ENCODE results near the gene UBE3D.

DNA sequence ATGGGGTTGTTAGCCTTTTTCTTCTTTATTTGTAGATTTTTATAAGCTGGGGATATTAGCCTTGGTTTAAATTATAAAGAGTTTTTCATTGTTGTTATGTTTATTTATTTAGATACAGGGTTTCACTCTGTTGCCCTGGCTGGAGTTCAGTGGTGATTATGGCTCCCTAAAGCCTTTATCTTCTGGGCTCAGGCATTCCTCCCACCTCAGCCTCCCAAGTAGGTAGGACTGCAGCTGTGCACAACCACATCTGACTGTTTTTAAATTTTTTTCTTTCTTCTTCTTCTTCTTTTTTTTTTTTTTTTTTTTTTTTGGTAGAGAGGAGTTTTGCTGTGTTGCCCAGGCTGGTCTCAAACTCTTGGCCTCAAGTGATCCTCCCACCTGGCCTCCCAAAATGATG lies 80.9 kb downstream of the UBE3D start:
- TF ChIP-seq, protein P1, sequence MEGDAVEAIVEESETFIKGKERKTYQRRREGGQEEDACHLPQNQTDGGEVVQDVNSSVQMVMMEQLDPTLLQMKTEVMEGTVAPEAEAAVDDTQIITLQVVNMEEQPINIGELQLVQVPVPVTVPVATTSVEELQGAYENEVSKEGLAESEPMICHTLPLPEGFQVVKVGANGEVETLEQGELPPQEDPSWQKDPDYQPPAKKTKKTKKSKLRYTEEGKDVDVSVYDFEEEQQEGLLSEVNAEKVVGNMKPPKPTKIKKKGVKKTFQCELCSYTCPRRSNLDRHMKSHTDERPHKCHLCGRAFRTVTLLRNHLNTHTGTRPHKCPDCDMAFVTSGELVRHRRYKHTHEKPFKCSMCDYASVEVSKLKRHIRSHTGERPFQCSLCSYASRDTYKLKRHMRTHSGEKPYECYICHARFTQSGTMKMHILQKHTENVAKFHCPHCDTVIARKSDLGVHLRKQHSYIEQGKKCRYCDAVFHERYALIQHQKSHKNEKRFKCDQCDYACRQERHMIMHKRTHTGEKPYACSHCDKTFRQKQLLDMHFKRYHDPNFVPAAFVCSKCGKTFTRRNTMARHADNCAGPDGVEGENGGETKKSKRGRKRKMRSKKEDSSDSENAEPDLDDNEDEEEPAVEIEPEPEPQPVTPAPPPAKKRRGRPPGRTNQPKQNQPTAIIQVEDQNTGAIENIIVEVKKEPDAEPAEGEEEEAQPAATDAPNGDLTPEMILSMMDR (tag by site-specific recombination; IDR thresholded peaks at IDR 0.05) = no peak
- no peak for TF ChIP-seq YY1 (tag by site-specific recombination; IDR thresholded peaks at IDR 0.05)
- no peak for TF ChIP-seq BCL11A (tag by site-specific recombination; IDR thresholded peaks at IDR 0.05; ENCODE audit: low read depth)
- TF ChIP-seq ZNF274 (IDR thresholded peaks at IDR 0.05; ENCODE audit: low read length) = no peak
- no peak for TF ChIP-seq ZNF274 (tag by site-specific recombination; IDR thresholded peaks at IDR 0.05; ENCODE audit: borderline replicate concordance)
- TF ChIP-seq ZBTB7A (tag by site-specific recombination; IDR thresholded peaks at IDR 0.05; ENCODE audit: low read depth) = no peak
- no peak for TF ChIP-seq ZNF354C (tag by site-specific recombination; IDR thresholded peaks at IDR 0.05; ENCODE audit: borderline replicate concordance, low read depth)
- TF ChIP-seq ZNF544 (tag by site-specific recombination; IDR thresholded peaks at IDR 0.05) = no peak
- TF ChIP-seq, protein P2, sequence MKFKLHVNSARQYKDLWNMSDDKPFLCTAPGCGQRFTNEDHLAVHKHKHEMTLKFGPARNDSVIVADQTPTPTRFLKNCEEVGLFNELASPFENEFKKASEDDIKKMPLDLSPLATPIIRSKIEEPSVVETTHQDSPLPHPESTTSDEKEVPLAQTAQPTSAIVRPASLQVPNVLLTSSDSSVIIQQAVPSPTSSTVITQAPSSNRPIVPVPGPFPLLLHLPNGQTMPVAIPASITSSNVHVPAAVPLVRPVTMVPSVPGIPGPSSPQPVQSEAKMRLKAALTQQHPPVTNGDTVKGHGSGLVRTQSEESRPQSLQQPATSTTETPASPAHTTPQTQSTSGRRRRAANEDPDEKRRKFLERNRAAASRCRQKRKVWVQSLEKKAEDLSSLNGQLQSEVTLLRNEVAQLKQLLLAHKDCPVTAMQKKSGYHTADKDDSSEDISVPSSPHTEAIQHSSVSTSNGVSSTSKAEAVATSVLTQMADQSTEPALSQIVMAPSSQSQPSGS (tag by site-specific recombination; IDR thresholded peaks at IDR 0.05; ENCODE audit: low read depth) = no peak
- no peak for TF ChIP-seq OVOL3 (tag by site-specific recombination; IDR thresholded peaks at IDR 0.05)
- TF ChIP-seq, protein P3, sequence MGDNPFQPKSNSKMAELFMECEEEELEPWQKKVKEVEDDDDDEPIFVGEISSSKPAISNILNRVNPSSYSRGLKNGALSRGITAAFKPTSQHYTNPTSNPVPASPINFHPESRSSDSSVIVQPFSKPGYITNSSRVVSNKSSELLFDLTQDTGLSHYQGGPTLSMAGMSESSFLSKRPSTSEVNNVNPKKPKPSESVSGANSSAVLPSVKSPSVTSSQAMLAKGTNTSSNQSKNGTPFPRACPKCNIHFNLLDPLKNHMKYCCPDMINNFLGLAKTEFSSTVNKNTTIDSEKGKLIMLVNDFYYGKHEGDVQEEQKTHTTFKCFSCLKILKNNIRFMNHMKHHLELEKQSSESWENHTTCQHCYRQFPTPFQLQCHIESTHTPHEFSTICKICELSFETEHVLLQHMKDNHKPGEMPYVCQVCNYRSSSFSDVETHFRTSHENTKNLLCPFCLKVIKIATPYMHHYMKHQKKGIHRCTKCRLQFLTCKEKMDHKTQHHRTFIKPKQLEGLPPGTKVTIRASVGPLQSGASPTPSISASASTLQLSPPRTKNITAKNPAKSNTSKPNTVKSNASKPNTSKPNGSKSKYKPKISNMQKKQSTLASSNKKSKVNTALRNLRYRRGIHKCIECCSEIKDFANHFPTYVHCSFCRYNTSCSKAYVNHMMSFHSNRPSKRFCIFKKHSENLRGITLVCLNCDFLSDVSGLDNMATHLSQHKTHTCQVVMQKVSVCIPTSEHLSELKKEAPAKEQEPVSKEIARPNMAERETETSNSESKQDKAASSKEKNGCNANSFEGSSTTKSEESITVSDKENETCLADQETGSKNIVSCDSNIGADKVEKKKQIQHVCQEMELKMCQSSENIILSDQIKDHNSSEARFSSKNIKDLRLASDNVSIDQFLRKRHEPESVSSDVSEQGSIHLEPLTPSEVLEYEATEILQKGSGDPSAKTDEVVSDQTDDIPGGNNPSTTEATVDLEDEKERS (tag by site-specific recombination; IDR thresholded peaks at IDR 0.05) = no peak
- TF ChIP-seq ZNF701 (tag by site-specific recombination; IDR thresholded peaks at IDR 0.05) = no peak
- TF ChIP-seq, protein P4, sequence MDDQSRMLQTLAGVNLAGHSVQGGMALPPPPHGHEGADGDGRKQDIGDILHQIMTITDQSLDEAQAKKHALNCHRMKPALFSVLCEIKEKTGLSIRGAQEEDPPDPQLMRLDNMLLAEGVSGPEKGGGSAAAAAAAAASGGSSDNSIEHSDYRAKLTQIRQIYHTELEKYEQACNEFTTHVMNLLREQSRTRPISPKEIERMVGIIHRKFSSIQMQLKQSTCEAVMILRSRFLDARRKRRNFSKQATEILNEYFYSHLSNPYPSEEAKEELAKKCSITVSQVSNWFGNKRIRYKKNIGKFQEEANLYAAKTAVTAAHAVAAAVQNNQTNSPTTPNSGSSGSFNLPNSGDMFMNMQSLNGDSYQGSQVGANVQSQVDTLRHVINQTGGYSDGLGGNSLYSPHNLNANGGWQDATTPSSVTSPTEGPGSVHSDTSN (CRISPR knock-in tag; IDR thresholded peaks at IDR 0.05) = no peak
- no peak for TF ChIP-seq ZNF433 (tag by site-specific recombination; IDR thresholded peaks at IDR 0.05; ENCODE audit: low read depth)

Measured in HEK293 (cell line).